T-helper 2 cell treated with Interferon-gamma antibody and Interleukin-4, amounts not matched to agents 5 μg/mL and 100 μg/mL, for 36 hours (primary cell): ENCODE measurements around the gene TLDC2.
"Not testable (repeated sequence)": the region's sequence is repeated elsewhere in the genome, so short reads cannot be mapped to it uniquely, and the experiment has no call there.

Source experiments
- DNase-seq: peaks from one replicate; pipeline ENCODE4 v3.0.0; 2021; ENCODE audit warnings: low spot score
- H3K27ac Mint-ChIP-seq: one replicate; pipeline ENCODE4 v1.8.0; 2021; ENCODE audit warnings: mild to moderate bottlenecking, mixed read lengths
- H3K27me3 Mint-ChIP-seq: one replicate; pipeline ENCODE4 v1.8.0; 2021; ENCODE audit warnings: low read depth, mixed read lengths
- H3K36me3 Mint-ChIP-seq: one replicate; pipeline ENCODE4 v1.8.0; 2021; ENCODE audit warnings: low read depth, mixed read lengths
- H3K4me1 Mint-ChIP-seq: one replicate; pipeline ENCODE4 v1.8.0; 2021; ENCODE audit warnings: low read depth, mixed read lengths
- H3K4me3 Mint-ChIP-seq: one replicate; pipeline ENCODE4 v1.8.0; 2022; ENCODE audit warnings: mild to moderate bottlenecking, moderate library complexity, mixed read lengths
- H3K9me3 Mint-ChIP-seq: one replicate; pipeline ENCODE4 v1.8.0; 2021; ENCODE audit warnings: mixed read lengths

Gene TLDC2

DNA sequence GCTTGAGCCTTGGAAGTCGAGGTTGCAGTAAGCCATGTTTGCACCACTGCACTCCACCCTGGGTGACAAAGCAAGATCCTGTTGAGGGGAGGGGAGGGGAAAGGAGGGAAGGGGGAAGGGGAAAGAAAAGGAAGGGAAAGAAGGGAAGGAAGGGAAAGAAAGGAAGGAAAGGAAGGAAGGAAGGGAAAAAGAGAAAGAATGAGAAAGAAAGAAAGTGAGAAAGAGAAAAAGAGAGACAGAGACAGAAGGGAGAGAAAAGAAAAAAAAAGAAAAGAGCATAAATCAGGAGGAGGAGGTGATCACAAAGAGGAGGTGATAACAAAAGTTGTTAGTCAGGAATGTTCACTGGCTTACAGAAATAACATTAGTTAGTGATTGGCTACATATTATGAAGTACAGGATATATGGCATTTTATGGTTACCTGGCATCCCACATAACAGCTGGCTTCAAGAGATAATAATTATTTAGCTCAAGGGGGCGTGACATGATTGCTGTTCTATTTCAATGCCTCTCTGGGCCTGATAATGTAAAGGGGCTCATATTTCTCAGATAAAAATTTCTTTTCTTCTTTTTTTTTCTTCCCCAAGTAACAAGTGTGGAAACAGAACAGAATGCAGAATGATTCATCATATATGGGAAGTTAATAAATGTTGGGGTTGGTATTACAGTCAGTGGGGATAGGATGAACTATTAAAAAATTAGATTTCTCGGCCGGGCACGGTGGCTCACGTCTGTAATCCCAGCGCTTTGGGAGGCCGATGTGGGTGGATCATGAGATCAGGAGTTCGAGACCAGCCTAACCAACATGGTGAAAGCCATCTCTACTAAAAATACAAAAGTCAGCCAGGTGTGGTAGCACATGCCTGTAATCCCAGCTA is 48.5 kb downstream of the TLDC2 start:
- H3K4me3 Mint-ChIP-seq = no peak overlapping the region
- H3K36me3 Mint-ChIP-seq = peaks cover 69% of the 10 kb centered on the region
- peaks cover 6% of the 10 kb centered on the region for H3K4me1 Mint-ChIP-seq
- no peak for DNase-seq
- no peaks in the 10 kb centered on the region for H3K9me3 Mint-ChIP-seq
- no peak overlapping the region for H3K27ac Mint-ChIP-seq
- no peaks in the 10 kb centered on the region for H3K27me3 Mint-ChIP-seq

DNA sequence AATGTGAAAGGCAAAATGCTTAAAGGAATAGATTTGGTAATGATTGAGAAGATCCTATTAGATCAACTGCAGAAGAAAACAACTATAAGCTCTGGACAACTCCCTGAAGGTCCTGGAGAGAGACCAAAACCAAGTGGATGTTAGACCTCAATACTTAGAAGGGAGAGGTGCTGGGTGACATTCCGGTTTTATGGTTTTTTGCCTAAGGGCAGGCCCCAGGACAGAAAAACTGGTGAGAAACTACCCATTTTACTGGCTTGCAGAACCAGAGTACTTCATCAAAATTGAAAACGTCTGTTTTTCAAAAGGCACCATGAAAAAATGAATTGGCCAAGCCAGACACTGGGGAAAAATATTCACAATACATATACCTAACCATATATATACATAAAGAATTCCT is 49.3 kb downstream of the TLDC2 start:
- H3K27me3 Mint-ChIP-seq = no peaks in the 10 kb centered on the region
- no peak for DNase-seq
- no peaks in the 10 kb centered on the region for H3K9me3 Mint-ChIP-seq
- no peak overlapping the region for H3K27ac Mint-ChIP-seq
- peaks cover 73% of the 10 kb centered on the region for H3K36me3 Mint-ChIP-seq
- no peak overlapping the region for H3K4me3 Mint-ChIP-seq
- peaks cover 3% of the 10 kb centered on the region for H3K4me1 Mint-ChIP-seq

- no peak for DNase-seq
- H3K27ac Mint-ChIP-seq = no peak overlapping the region
- H3K9me3 Mint-ChIP-seq = no peaks in the 10 kb centered on the region
- H3K36me3 Mint-ChIP-seq = peaks cover 79% of the 10 kb centered on the region
- H3K4me3 Mint-ChIP-seq = no peak overlapping the region
- H3K4me1 Mint-ChIP-seq = peaks cover 17% of the 10 kb centered on the region
- no peaks in the 10 kb centered on the region for H3K27me3 Mint-ChIP-seq
These were observed 50.8 kb downstream of the TLDC2 start for GRCh38 chr20:36926653-36927200.

DNA sequence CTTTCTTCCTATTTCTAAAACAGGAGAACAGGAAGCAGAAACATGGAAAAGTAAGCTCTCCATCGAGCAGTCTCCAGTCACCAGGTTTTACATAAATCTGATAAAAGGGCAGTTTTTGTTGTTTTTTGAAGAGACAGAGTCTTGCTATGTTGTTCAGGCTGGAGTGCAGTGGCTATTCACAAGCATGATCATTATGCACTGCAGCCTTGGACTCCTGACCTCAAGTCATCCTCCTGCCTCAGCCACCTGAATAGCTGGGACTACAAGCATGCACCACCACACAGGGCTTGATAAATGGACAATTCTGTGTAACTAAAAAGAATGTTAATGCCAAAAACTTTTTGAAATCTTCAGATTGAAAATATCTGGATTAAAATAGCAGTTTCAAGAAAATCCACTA is 51.8 kb downstream of the TLDC2 start:
- no peak for DNase-seq
- H3K27me3 Mint-ChIP-seq = no peaks in the 10 kb centered on the region
- no peak overlapping the region for H3K4me3 Mint-ChIP-seq
- no peaks in the 10 kb centered on the region for H3K9me3 Mint-ChIP-seq
- peaks cover 82% of the 10 kb centered on the region for H3K36me3 Mint-ChIP-seq
- peaks cover 20% of the 10 kb centered on the region for H3K4me1 Mint-ChIP-seq
- no peak overlapping the region for H3K27ac Mint-ChIP-seq

GRCh38 chr20:36929290-36929689 is 53.4 kb downstream of the TLDC2 start:
- no peaks in the 10 kb centered on the region for H3K9me3 Mint-ChIP-seq
- no peaks in the 10 kb centered on the region for H3K27me3 Mint-ChIP-seq
- H3K36me3 Mint-ChIP-seq = peaks cover 79% of the 10 kb centered on the region
- no peak overlapping the region for H3K4me3 Mint-ChIP-seq
- H3K4me1 Mint-ChIP-seq = peaks cover 24% of the 10 kb centered on the region
- H3K27ac Mint-ChIP-seq = peak overlapping the region; percentile 39
- no peak for DNase-seq

DNA sequence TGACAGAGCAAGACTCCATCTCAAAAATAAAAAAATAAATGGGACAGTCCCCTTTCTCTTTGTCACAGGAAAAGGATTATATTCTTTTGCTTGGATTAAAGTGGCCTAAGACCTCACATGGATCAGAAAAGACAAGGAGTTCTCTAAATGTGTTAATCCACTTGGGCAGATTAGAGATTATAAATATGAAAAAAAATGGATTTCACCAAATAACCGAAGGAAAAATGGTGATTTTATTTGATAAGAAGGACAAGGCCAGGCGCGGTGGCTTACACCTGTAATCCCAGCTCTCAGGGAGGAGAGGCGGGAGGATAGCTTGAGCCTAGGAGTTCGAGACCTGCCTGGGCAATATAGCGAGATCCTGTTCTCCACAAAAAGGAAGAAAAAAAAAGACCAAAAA is 53.8 kb downstream of the TLDC2 start:
- Mint-ChIP-seq H3K27ac (no peak overlapping the region), H3K27me3 (no peaks in the 10 kb centered on the region), H3K36me3 (peaks cover 76% of the 10 kb centered on the region), H3K4me1 (peaks cover 24% of the 10 kb centered on the region), H3K4me3 (peak overlapping the region; percentile 18), H3K9me3 (no peaks in the 10 kb centered on the region)
- no peak for DNase-seq

DNA sequence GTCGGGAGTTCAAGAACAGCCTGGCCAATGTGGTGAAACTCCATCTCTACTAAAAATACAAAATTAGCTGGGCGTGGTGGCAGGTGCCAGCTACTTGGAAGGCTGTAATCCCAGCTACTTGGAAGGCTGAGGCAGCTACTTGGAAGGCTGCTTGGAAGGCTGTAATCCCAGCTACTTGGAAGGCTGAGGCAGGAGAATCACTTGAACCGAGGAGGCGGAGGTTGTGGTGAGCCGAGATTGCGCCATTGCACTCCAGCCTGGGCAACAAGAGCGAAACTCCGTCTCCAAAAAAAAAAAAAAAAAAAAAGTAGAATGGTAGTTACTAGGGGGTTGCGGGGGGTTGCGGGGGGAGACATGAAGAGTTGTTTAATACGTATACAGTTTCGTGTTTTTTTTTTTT is 56.1 kb downstream of the TLDC2 start:
- not testable (repeated sequence) for H3K4me3 Mint-ChIP-seq

DNA sequence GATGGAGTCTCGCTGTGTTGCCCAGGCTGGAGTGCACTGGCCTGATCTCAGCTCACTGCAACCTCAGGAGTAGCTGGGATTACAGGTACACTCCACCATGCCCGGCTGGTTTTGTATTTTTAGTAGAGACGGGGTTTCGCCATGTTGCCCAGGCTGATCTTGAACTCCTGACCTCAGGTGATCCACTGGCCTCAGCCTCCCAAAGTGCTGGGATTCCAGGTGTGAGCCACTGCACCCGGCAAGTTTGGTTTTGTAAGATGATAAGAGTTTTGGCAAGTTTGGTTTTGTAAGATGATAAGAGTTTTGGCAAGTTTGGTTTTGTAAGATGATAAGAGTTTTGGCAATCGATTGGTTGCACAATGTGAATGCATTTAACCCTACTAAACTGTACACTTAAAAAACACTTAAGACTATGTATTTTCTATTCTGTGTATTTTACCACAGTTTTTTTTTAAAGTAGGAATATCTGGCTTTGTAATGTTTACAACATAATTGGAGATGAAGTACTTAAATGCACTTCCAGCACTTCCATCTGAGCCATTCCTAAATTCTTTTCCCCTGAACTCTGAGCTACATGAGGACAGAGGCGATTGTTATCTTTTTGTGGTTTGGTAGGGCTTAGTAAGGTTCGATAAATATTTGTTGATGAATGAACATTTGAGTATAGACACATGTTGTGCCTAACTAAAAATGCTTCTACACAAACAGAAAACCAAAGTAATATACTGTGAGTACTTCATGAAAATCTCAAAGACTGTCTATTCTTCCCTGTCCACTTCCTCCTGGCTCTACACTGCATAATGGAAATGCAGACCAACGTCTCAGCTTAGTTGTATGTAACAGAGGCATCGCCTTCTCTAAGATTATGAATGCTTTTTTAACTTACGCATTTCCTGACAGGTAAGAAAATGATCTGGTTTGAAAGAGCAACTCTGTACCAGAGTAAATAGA is 56.8 kb downstream of the TLDC2 start:
- no peaks in the 10 kb centered on the region for H3K9me3 Mint-ChIP-seq

More for the DNA sequence above, 56.1 kb downstream of the TLDC2 start:
- Mint-ChIP-seq H3K4me1 (peaks cover 26% of the 10 kb centered on the region), H3K36me3 (peaks cover 70% of the 10 kb centered on the region), H3K27ac (peak overlapping the region; percentile 31)
- not testable (repeated sequence) for H3K27me3 Mint-ChIP-seq, H3K9me3 Mint-ChIP-seq, DNase-seq

GRCh38 chr20:36933571-36933970 is 57.6 kb downstream of the TLDC2 start:
- H3K4me1 Mint-ChIP-seq = peaks cover 30% of the 10 kb centered on the region
- not testable (repeated sequence) for H3K9me3 Mint-ChIP-seq, H3K27ac Mint-ChIP-seq, H3K27me3 Mint-ChIP-seq, DNase-seq, H3K4me3 Mint-ChIP-seq
- peaks cover 62% of the 10 kb centered on the region for H3K36me3 Mint-ChIP-seq

More for the DNA sequence above, 56.8 kb downstream of the TLDC2 start:
- Mint-ChIP-seq H3K27ac (peak overlapping the region; percentile 65), H3K4me3 (no peak overlapping the region), H3K27me3 (no peaks in the 10 kb centered on the region), H3K4me1 (peaks cover 30% of the 10 kb centered on the region), H3K36me3 (peaks cover 69% of the 10 kb centered on the region)
- no peak for DNase-seq

DNA sequence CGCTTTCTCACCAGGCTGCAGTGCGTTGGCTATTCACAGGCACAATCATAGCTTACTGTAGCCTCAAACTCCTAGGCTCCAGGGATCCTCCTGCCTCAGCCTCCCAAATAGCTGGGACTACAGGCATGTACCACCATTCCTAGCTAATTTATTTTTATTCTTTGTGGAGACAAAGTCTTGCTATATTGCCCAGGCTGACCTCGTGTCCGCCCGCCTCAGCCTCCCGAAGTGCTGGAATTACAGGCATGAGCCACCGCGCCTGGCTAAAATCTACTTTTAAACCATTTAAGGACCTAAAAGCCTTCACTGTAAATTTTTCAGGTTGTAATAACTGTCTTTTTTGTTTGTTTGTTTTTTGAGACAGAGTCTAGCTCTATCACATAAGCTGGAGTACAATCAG is 60.4 kb downstream of the TLDC2 start:
- no peak overlapping the region for H3K27ac Mint-ChIP-seq
- H3K36me3 Mint-ChIP-seq = peaks cover 52% of the 10 kb centered on the region
- peaks cover 35% of the 10 kb centered on the region for H3K4me1 Mint-ChIP-seq

DNA sequence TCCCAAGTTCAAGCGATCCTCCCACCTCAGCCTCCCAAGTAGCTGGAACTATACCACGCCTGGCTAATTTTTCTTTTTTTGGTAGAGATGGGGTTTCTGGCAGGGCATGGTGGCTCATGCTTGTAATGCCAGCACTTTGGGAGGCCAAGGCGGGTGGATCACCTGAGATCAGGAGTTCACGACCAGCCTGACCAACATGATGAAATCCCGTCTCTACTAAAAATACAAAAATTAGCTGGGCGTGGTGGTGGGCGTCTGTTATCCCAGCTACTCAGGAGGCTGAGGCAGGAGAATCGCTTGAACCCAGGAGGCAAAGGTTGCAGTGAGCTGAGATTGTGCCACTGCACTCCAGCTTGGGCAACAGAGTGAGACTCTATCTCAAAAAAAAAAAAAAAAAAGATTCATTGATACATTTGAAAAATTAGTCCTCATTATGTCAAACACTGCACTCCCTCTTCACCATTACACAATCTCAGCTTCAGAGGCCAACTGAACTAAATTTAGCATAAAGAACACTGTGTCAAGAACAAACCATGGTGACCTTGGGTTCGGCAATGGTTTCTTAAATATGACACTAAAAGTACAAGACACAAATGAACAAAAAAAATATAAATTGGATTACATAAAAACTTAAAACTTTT is 60.9 kb downstream of the TLDC2 start:
- not testable (repeated sequence) for H3K27ac Mint-ChIP-seq, DNase-seq, H3K4me3 Mint-ChIP-seq, H3K9me3 Mint-ChIP-seq, H3K27me3 Mint-ChIP-seq
- Mint-ChIP-seq H3K36me3 (peaks cover 53% of the 10 kb centered on the region), H3K4me1 (peaks cover 38% of the 10 kb centered on the region)

More for the DNA sequence above, 60.4 kb downstream of the TLDC2 start:
- no peaks in the 10 kb centered on the region for H3K9me3 Mint-ChIP-seq
- H3K4me3 Mint-ChIP-seq = no peak overlapping the region
- DNase-seq = no peak
- H3K27me3 Mint-ChIP-seq = no peaks in the 10 kb centered on the region

GRCh38 chr20:36937402-36937770 is 61.4 kb downstream of the TLDC2 start:
- Mint-ChIP-seq H3K9me3 (no peaks in the 10 kb centered on the region), H3K27ac (no peak overlapping the region), H3K27me3 (no peaks in the 10 kb centered on the region), H3K36me3 (peaks cover 52% of the 10 kb centered on the region), H3K4me1 (peaks cover 38% of the 10 kb centered on the region), H3K4me3 (no peak overlapping the region)
- no peak for DNase-seq

GRCh38 chr20:36941401-36941835 is 65.5 kb downstream of the TLDC2 start:
- Mint-ChIP-seq H3K36me3 (peaks cover 64% of the 10 kb centered on the region), H3K27ac (peak overlapping the region; percentile 89), H3K9me3 (no peaks in the 10 kb centered on the region), H3K4me3 (peak overlapping the region; percentile 57), H3K4me1 (peaks cover 53% of the 10 kb centered on the region), H3K27me3 (no peaks in the 10 kb centered on the region)
- DNase-seq = no peak
